HG03159 (cell line): Measurements from ENCODE around the gene PNPO.

Experiments
- ATAC-seq: cut with Tn5 transposase; IDR thresholded peaks from one replicate; pipeline ENCODE4 v1.9.1; 2021; ENCODE audit warnings: mild to moderate bottlenecking, moderate library complexity; ENCODE audit not compliant: unreplicated experiment

Gene PNPO

DNA sequence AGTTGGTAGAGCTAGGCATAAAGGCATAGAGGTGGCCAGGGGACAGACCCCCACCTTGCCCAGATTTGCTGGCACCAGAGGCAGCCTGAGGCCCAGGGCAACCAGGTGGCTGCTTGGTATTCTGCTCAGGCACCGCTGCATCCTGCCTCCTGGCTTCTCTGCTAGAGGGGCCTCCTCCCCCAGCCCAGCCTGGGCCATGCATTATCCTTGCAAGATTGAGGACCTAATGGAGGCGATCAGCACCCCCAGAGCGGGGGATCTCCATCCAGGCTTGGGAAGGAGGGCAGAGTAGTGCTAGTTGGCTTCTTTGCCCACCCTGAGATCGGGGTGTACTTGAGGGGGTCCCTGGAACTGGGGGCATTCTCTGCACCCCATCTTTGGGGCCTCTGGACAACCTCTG lies 53.4 kb downstream of the PNPO start:
- no peak for ATAC-seq

DNA sequence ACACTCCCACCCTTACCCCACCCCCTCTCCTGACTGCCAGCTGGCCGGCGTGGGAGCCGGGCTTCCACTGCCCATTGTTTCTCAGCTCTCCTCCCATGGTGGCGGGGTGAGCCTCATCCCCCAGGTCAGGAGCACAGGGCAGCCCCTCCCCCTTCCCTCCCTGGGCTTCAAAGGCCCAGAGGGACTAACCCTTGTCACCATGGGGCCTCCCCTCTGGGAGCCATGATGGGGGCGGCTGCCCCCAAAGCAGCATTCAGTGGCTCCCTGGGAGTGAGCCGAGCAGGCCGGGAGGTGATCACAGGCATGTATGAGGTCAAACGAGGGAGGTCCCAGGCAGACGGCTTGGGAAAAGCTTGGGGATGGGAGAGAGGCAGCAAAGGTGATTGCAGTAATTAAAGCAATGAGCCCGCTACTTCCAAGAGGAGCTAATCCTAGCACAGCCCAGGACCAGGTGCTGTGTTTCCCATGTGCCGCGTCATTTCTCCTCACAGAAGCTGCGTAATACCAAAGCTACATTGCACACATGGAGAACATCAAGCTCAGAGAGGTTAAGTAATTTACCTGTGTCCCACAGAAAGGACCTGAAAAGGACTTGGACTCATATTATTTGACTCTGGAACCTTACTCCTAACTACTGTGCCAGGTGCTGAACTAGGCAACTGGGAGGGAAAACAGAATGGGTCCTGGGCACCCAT lies 54.0 kb downstream of the PNPO start:
- no peak for ATAC-seq

DNA sequence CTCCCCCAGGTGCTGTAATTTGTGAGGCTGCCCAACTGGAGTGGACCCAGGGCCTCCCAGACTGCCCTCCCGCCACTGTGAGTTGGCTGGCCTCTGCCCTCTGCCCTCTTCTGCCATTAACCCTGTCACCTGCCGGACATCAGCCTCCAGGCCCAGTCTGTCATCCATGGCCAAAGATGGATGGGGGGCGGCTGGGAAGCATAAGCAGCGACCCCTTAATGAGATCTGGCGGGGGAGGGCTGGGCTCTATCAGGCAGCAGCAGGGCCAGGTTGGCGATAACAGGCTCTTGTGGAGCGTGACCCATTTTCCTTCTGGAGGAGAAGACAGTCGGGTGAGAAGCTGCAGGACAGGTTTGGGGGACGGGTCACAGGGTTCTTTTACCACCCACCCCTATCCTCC lies 54.8 kb downstream of the PNPO start:
- no peak for ATAC-seq

DNA sequence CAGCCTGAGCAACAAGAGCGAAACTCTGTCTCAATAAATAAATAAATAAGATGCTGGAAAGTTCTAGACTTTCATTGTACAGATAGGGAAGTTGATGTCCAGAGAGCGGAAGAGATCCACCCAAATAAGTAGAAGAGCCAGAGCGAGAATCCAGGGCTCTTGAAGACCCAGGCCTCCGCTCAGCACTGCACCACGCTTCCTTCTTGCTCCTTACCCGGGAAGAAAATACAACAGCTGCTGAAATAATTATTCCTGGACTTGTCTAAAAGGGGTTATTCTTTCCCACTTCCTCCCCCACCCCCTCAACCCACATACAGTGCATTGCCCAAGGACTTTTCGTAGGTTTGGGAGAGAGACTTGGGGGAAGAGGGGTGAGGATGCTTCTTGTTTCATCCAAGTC lies 56.2 kb downstream of the PNPO start:
- no peak for ATAC-seq

DNA sequence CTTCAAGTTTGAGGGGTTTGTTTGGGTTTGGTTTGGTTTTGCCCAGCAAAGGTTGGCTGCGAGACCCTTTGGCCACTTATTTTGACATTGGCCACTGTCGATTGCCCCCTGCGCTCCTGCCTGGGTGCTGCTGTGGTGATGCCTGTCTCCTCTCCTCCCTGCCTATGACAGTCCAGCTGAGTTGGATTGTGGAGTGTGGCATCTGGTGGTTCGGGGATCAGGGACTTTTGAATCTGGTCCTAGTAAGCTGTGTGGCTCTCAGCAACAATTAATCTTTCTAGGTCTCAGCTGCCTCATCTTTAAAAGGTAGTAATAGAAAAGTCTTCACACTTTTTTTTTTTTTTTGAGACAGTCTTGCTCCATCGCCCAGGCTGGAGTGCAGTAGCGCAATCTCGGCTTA lies 56.7 kb downstream of the PNPO start:
- ATAC-seq = no peak
